ENCODE measurements around the gene SPRTN.

DNA sequence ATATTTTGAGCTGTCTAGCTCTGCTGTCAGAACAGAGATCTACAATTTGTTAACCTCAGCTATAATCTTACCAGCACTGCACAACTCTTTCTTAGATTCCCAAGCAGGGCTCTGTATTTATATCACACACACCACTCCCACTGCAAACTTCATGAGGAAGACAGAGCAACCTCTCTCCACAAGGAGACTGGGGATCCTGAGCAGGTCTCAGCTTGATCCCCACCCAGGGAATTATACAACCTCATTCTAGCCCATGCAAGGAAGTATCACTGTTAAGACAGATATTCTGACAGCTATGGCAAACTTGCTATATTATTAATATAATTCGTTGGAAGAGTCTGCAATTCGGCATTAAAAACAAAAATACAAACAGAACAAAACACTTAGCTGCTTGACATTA is 43.6 kb downstream of the SPRTN start:
- TF ChIP-seq EZH2 (IDR thresholded peaks at IDR 0.05; ENCODE audit: borderline replicate concordance, insufficient read depth, low read length, poor library complexity, severe bottlenecking) (no peak), TAF1 (IDR thresholded peaks at IDR 0.05; ENCODE audit: low read depth) (no peak), POLR2AphosphoS5 (IDR thresholded peaks at IDR 0.05) (no peak), EP300 (conservative IDR thresholded peaks at IDR 0.05; ENCODE audit: poor library complexity, severe bottlenecking) (no peak)
- TF ChIP-seq, protein P1, sequence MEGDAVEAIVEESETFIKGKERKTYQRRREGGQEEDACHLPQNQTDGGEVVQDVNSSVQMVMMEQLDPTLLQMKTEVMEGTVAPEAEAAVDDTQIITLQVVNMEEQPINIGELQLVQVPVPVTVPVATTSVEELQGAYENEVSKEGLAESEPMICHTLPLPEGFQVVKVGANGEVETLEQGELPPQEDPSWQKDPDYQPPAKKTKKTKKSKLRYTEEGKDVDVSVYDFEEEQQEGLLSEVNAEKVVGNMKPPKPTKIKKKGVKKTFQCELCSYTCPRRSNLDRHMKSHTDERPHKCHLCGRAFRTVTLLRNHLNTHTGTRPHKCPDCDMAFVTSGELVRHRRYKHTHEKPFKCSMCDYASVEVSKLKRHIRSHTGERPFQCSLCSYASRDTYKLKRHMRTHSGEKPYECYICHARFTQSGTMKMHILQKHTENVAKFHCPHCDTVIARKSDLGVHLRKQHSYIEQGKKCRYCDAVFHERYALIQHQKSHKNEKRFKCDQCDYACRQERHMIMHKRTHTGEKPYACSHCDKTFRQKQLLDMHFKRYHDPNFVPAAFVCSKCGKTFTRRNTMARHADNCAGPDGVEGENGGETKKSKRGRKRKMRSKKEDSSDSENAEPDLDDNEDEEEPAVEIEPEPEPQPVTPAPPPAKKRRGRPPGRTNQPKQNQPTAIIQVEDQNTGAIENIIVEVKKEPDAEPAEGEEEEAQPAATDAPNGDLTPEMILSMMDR (IDR thresholded peaks at IDR 0.05; ENCODE audit: poor library complexity, severe bottlenecking) = no peak

Measured in neural cell (in vitro differentiated cells).